ENCODE measurements around the gene ELOVL1.

Gene ELOVL1

DNA sequence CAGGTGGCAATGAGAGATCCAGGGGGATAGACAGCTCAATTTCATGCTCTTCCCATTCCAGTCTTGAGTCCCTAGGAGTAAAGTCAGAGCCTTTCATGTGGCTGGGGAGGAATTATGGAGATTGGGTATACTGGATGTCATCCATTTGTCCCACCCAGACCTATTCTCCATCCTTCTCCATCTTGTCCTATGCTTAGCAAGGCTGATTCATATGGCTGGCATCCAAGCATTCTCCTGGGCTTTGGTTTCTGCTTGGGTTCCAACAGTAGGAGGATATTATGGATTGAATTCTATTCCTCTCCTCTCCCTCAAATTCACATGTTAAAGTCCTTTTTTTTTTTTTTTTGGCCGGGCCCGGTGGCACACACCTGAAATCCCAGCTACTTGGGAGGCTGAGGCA lies 12.9 kb downstream of the ELOVL1 start:
- H3K9me2 ChIP-seq (replicated peaks; ENCODE audit: control insufficient read depth, low read length): no peaks in the 10 kb centered on the region
- peaks cover 11% of the 10 kb centered on the region for H3K36me3 ChIP-seq (ENCODE audit: control insufficient read depth, low read length)
- H3K9me3 ChIP-seq (ENCODE audit: control insufficient read depth, insufficient read depth, low read length): no peaks in the 10 kb centered on the region
- TF ChIP-seq, protein P1, sequence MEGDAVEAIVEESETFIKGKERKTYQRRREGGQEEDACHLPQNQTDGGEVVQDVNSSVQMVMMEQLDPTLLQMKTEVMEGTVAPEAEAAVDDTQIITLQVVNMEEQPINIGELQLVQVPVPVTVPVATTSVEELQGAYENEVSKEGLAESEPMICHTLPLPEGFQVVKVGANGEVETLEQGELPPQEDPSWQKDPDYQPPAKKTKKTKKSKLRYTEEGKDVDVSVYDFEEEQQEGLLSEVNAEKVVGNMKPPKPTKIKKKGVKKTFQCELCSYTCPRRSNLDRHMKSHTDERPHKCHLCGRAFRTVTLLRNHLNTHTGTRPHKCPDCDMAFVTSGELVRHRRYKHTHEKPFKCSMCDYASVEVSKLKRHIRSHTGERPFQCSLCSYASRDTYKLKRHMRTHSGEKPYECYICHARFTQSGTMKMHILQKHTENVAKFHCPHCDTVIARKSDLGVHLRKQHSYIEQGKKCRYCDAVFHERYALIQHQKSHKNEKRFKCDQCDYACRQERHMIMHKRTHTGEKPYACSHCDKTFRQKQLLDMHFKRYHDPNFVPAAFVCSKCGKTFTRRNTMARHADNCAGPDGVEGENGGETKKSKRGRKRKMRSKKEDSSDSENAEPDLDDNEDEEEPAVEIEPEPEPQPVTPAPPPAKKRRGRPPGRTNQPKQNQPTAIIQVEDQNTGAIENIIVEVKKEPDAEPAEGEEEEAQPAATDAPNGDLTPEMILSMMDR (IDR thresholded peaks at IDR 0.05; ENCODE audit: low read depth, low read length, poor library complexity, severe bottlenecking): no peak
- TF ChIP-seq EZH2phosphoT487 (IDR thresholded peaks at IDR 0.05; ENCODE audit: borderline replicate concordance, low read length): no peak
- H3K79me2 ChIP-seq (ENCODE audit: control insufficient read depth, low read length): peaks cover 15% of the 10 kb centered on the region
- H3K27ac ChIP-seq (ENCODE audit: low read depth, low read length): no peak overlapping the region
- no peak overlapping the region for H3K4me3 ChIP-seq (ENCODE audit: low read length)
- H3F3A ChIP-seq (ENCODE audit: control insufficient read depth, insufficient read depth): no peaks in the 10 kb centered on the region
- peaks cover 10% of the 10 kb centered on the region for H3K4me1 ChIP-seq (ENCODE audit: control insufficient read depth, low read length)
- H3K4me2 ChIP-seq (ENCODE audit: low read length): no peak overlapping the region
- H4K20me1 ChIP-seq (ENCODE audit: control insufficient read depth, insufficient read depth, low read depth, low read length): peaks cover 4% of the 10 kb centered on the region; the same call in 1 of the 2 replicates
- H3K27me3 ChIP-seq (ENCODE audit: control insufficient read depth, low read length): no peaks in the 10 kb centered on the region

DNA sequence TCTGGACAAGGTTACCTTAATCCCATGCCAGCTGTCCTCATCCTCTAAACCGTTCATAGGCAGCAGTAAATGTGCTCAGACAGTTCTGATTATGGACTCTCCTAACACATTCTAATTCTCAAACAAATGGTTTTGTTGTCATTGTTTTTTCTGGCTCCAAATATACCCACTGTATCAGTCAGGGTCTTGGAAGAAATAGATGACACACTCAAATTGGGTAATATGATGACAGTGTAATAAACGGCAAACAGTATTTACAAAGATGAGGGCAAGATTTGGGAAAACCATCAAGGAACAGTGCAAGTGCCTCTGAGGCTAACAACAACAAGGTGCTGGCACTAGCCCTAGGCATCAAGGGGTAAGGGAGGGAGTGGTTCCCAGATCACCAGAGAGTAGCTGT lies 13.3 kb downstream of the ELOVL1 start:
- Histone ChIP-seq H3K9me2 (replicated peaks; ENCODE audit: control insufficient read depth, low read length) (no peaks in the 10 kb centered on the region), H3K79me2 (ENCODE audit: control insufficient read depth, low read length) (peaks cover 11% of the 10 kb centered on the region), H3K9me3 (ENCODE audit: control insufficient read depth, insufficient read depth, low read length) (no peaks in the 10 kb centered on the region), H3K27ac (ENCODE audit: low read depth, low read length) (no peak overlapping the region), H3K4me2 (ENCODE audit: low read length) (no peak overlapping the region), H3K4me3 (ENCODE audit: low read length) (no peak overlapping the region), H4K20me1 (ENCODE audit: control insufficient read depth, insufficient read depth, low read depth, low read length) (no peaks in the 10 kb centered on the region), H3F3A (ENCODE audit: control insufficient read depth, insufficient read depth) (no peaks in the 10 kb centered on the region), H3K4me1 (ENCODE audit: control insufficient read depth, low read length) (peaks cover 6% of the 10 kb centered on the region), H3K36me3 (ENCODE audit: control insufficient read depth, low read length) (peaks cover 6% of the 10 kb centered on the region), H3K27me3 (ENCODE audit: control insufficient read depth, low read length) (no peaks in the 10 kb centered on the region)
- TF ChIP-seq, protein P1 (IDR thresholded peaks at IDR 0.05; ENCODE audit: low read depth, low read length, poor library complexity, severe bottlenecking): no peak
- TF ChIP-seq EZH2phosphoT487 (IDR thresholded peaks at IDR 0.05; ENCODE audit: borderline replicate concordance, low read length): no peak

GRCh38 chr1:43352881-43353280 lies 14.9 kb downstream of the ELOVL1 start:
- no peaks in the 10 kb centered on the region for H3K9me2 ChIP-seq (replicated peaks; ENCODE audit: control insufficient read depth, low read length)
- H3K4me1 ChIP-seq (ENCODE audit: control insufficient read depth, low read length): peaks cover 3% of the 10 kb centered on the region
- no peak overlapping the region for H3K4me2 ChIP-seq (ENCODE audit: low read length)
- no peaks in the 10 kb centered on the region for H3F3A ChIP-seq (ENCODE audit: control insufficient read depth, insufficient read depth)
- no peaks in the 10 kb centered on the region for H3K27me3 ChIP-seq (ENCODE audit: control insufficient read depth, low read length)
- H4K20me1 ChIP-seq (ENCODE audit: control insufficient read depth, insufficient read depth, low read depth, low read length): no peaks in the 10 kb centered on the region
- peaks cover 2% of the 10 kb centered on the region; the same call in 1 of the 2 replicates for H3K79me2 ChIP-seq (ENCODE audit: control insufficient read depth, low read length)
- H3K4me3 ChIP-seq (ENCODE audit: low read length): no peak overlapping the region
- no peak overlapping the region for H3K27ac ChIP-seq (ENCODE audit: low read depth, low read length)
- TF ChIP-seq, protein P1 (IDR thresholded peaks at IDR 0.05; ENCODE audit: low read depth, low read length, poor library complexity, severe bottlenecking): no peak
- no peak for TF ChIP-seq EZH2phosphoT487 (IDR thresholded peaks at IDR 0.05; ENCODE audit: borderline replicate concordance, low read length)
- H3K36me3 ChIP-seq (ENCODE audit: control insufficient read depth, low read length): no peaks in the 10 kb centered on the region
- no peaks in the 10 kb centered on the region for H3K9me3 ChIP-seq (ENCODE audit: control insufficient read depth, insufficient read depth, low read length)

GRCh38 chr1:43352351-43352705 lies 15.5 kb downstream of the ELOVL1 start:
- H3K4me3 ChIP-seq (ENCODE audit: low read length): no peak overlapping the region
- TF ChIP-seq EZH2phosphoT487 (IDR thresholded peaks at IDR 0.05; ENCODE audit: borderline replicate concordance, low read length): no peak
- TF ChIP-seq, protein P1 (IDR thresholded peaks at IDR 0.05; ENCODE audit: low read depth, low read length, poor library complexity, severe bottlenecking): no peak
- no peaks in the 10 kb centered on the region for H3K9me3 ChIP-seq (ENCODE audit: control insufficient read depth, insufficient read depth, low read length)
- H3K27me3 ChIP-seq (ENCODE audit: control insufficient read depth, low read length): no peaks in the 10 kb centered on the region
- H3K79me2 ChIP-seq (ENCODE audit: control insufficient read depth, low read length): no peaks in the 10 kb centered on the region
- no peak overlapping the region for H3K27ac ChIP-seq (ENCODE audit: low read depth, low read length)
- no peak overlapping the region for H3K4me2 ChIP-seq (ENCODE audit: low read length)
- H3F3A ChIP-seq (ENCODE audit: control insufficient read depth, insufficient read depth): no peaks in the 10 kb centered on the region
- no peaks in the 10 kb centered on the region for H3K9me2 ChIP-seq (replicated peaks; ENCODE audit: control insufficient read depth, low read length)
- no peaks in the 10 kb centered on the region for H4K20me1 ChIP-seq (ENCODE audit: control insufficient read depth, insufficient read depth, low read depth, low read length)
- H3K4me1 ChIP-seq (ENCODE audit: control insufficient read depth, low read length): no peaks in the 10 kb centered on the region
- no peaks in the 10 kb centered on the region for H3K36me3 ChIP-seq (ENCODE audit: control insufficient read depth, low read length)
